WI38 (cell line): Measurements from ENCODE around the gene ZNF124.
"Not testable (repeated sequence)": the region's sequence is repeated elsewhere in the genome, so short reads cannot be mapped to it uniquely, and the experiment has no call there.

Source experiments
- H3K4me3 ChIP-seq: 2 replicates; pipeline ENCODE4 v1.5.1; 2011; ENCODE audit warnings: low read depth, mild to moderate bottlenecking, control low read depth, low read length
- CTCF ChIP-seq: IDR thresholded peaks from 2 replicates; pipeline ENCODE4 v1.5.1; 2012; ENCODE audit warnings: low read depth, mild to moderate bottlenecking, control low read depth, low read length

Gene ZNF124

DNA sequence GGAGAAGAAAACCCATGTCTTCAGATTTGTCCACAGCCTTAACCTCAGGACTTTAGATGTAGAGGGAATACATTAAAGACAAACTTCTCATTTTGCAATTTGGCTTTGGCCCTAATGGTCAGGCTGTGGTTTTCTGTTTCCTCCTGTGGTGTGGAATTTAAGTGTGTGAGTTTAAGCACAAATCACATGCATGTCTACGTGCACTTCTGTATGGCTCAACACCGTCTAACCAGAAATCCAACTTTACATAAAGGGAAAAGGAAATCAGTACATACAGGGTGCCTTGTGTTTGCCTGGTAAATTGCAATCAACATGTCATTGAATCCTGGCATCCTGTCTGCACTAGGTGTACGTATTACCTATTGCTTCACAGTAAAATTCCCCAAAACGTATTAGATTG is 1.2 kb upstream of the ZNF124 start:
- no peak for TF ChIP-seq CTCF
- no peak overlapping the region for H3K4me3 ChIP-seq

GRCh38 chr1:247171443-247171842 is 377 bp downstream of the ZNF124 start:
- not testable (repeated sequence) for H3K4me3 ChIP-seq

DNA sequence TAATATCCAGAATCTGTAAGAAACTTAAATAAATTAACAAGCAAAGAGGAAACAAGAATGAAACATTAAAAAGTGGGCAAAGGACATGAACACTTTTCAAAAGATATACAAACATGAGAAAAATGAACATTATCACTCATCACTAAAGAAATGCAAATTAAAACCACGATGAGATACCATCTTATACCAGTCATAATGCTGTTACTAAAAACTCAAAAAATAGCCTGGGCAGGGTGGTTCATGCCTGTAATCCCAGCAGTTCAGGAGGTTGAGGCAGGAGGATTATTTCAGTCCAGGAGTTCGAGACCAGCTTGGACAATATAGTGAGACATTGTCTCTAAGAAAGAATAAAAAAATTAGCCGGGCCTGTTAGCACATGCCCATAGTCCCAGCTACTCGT is 6.1 kb downstream of the ZNF124 start:
- TF ChIP-seq CTCF: no peak
- no peak overlapping the region for H3K4me3 ChIP-seq

DNA sequence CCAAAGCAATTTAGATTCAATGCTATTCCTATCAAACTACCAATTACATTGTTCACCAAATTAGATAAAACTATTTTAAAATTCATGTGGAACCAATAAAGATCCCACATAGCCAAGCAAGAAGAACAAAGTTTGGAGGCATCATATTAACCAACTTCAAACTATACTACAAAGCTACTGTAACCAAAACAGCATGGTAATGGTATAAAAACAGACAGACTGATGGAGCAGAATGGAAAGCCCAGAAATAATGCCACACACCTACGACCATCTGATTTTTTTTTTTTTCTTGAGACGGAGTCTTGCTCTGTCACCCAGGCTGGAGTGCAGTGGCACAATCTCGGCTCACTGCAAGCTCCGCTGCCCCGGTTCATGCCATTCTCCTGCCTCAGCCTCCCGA is 7.1 kb downstream of the ZNF124 start:
- TF ChIP-seq CTCF: no peak
- H3K4me3 ChIP-seq: no peak overlapping the region

DNA sequence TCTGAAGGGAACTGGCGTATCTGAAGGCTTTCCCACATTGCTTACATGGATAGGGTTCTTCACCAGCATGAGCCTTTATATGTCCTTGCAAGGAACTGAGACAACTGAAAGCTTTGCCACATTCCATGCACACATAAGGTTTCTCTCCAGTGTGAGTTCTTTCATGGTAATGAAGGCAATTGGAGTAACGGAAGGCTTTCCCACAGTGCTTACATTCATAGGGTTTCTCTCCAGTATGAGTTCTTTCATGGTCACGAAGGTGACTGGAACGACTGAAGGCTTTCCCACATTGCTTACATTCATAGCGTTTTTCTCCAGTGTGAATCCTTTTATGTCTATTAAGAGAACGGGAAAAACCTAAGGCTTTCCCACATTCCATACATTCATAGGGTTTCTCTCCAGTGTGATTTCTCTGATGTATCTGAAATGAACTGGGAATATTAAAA is 15.0 kb downstream of the ZNF124 start:
- H3K4me3 ChIP-seq: no peak overlapping the region
- TF ChIP-seq CTCF: no peak

DNA sequence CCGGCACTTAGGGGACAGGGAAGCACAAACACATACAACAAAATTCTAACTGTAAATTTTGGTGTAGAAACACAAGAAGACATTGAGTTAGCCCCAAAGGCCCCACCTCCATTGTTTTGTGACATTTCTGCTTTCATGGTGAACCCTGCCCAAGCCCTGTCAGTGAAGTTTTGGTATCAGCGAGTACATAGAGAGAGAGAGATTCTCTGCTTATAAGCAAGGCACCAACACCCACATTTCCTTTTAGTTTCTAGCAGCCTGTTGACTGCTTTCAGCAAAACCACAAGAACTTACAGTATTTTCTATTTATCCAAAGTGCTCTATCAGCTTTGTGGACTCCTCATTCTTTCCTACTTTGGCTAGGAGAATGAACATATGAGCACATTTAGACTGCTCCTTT is 24.0 kb downstream of the ZNF124 start:
- H3K4me3 ChIP-seq: no peak overlapping the region
- TF ChIP-seq CTCF: no peak

- not testable (repeated sequence) for H3K4me3 ChIP-seq
These were observed 24.7 kb downstream of the ZNF124 start for GRCh38 chr1:247147120-247147519.

GRCh38 chr1:247146671-247147070 is 25.1 kb downstream of the ZNF124 start:
- no peak overlapping the region for H3K4me3 ChIP-seq
- TF ChIP-seq CTCF: 0 out of 2 replicates have a peak, but pooled peaks have one; percentile 4
